Adrenal gland (tissue), 12 donors: ENCODE data around the gene WBP1L. TPM values are rescaled to one million over a fixed set of nuclear protein-coding genes. Genes with fewer than 3 reads are reported as not detected.

Source experiments
- DNase-seq, 7 donors: peaks; one replicate each; pipeline ENCODE4 v3.0.0-alpha.2; 2019 to 2020
- H3K27ac ChIP-seq, 5 donors: fragments of 200-600 bp; sonication (generic) in 4 of 5; 1 replicate in 3 of 5; 2 replicates in 2 of 5; pipeline versions ENCODE4 v1.5.1 to v1.8.0; 2016 to 2020; ENCODE audit warnings: mild to moderate bottlenecking in 1 of 5
- H3K27me3 ChIP-seq: fragments of 200-600 bp; 2 replicates; pipeline ENCODE4 v1.8.0; 2021
- H3K36me3 ChIP-seq, 2 donors: fragments of 200-600 bp; replicated peaks in 1 of 2; 1 replicate in 1 of 2; 2 replicates in 1 of 2; pipeline versions ENCODE4 v1.5.1 to v1.8.0; 2018 to 2022
- H3K4me1 ChIP-seq, 2 donors: fragments of 200-600 bp; replicated peaks in 1 of 2; 1 replicate in 1 of 2; 2 replicates in 1 of 2; pipeline versions ENCODE4 v1.5.1 to v1.8.0; 2018 to 2021
- H3K4me3 ChIP-seq, 4 donors: fragments of 200-600 bp; sonication (generic) in 3 of 4; one replicate each; pipeline ENCODE4 v1.5.1; 2016 to 2018
- H3K9me3 ChIP-seq, 3 donors: fragments of 200-600 bp; sonication (generic) in 1 of 3; replicated peaks in 1 of 3; 1 replicate in 2 of 3; 2 replicates in 1 of 3; pipeline versions ENCODE4 v1.5.1 to v1.8.0; 2016 to 2021
- POLR2A ChIP-seq, 2 donors: fragments of 450-650 bp; IDR thresholded peaks; one replicate each; pipeline ENCODE4 v1.6.1; 2017; ENCODE audit warnings: antibody characterized with exemption in 2 of 2, mild to moderate bottlenecking in 2 of 2, moderate library complexity in 1 of 2
- WGBS, 4 donors: extraction: QIAGEN DNeasy Blood & Tissue Kit in 2 of 4; methylation state at CpG; one replicate each; pipeline versions ENCODE4 v1.1.5 to v1.1.7; 2013 to 2017; 5-methylcytosine and 5-hydroxymethylcytosine counted together
- intact Hi-C, 2 donors: fragments of 100-400 bp; cut with DNase I; formaldehyde crosslinking; loops; one replicate each; pipeline versions ENCODE4 v1.14.1 to v1.15.0; 2022 to 2023
- polyA plus RNA-seq, 3 donors: library from polyadenylated mRNA; stranded (reverse); fragments of 200-250 nt in 2 of 3; fragments of 350-450 nt in 1 of 3; fragmentation: Illumina TruSeq in 1 of 3; extraction: RNeasy Lipid Tissue Mini Kit (QIAGEN cat#74804) in 1 of 3; gene quantifications; one replicate each; pipeline ENCODE4 v1.2.3, GENCODE V29; 2013 to 2014
- total RNA-seq, 9 donors: library from RNA; depleted of rRNA in 4 of 9; stranded (reverse); fragments of >200 nt in 4 of 9; fragments of 120-200 nt in 1 of 9; fragmentation: NEBNext Ultra II Directional in 1 of 9; extraction: Animal tissue kit (Norgen Biotek cat#: 25700) in 1 of 9; gene quantifications; one replicate each; pipeline versions ENCODE4 v1.1.0 to v1.2.4, GENCODE V29; 2013 to 2023
- TF ChIP-seq, protein P1 (sequence below), 6 experiments: fragments of 450-650 bp in 4 of 6; fragments of 200-600 bp in 2 of 6; sonication (generic) in 1 of 6; IDR thresholded peaks; 1 replicate in 5 of 6; 2 replicates in 1 of 6; pipeline versions ENCODE4 v1.5.1 to v1.8.0; 2016 to 2021; ENCODE audit warnings: antibody characterized with exemption in 6 of 6, mild to moderate bottlenecking in 2 of 6, moderate library complexity in 1 of 6
- donor health status: healthy with polysubstance abuse.
- donor health status: Bipolar disorder and iron deficiency.
- donor health status: DM: yes; HTN: yes; CAD: no.
- donor health status: DM: no; HTN: no; CAD: no.
- donor health status: DM: no; HTN: no; CAD: no.
- donor health status: DM: yes; HTN: yes; CAD: no.

The WBP1L gene
- total and polyA plus RNA-seq, 12 donors = 38.5 to 231 (median 107) TPM

DNA sequence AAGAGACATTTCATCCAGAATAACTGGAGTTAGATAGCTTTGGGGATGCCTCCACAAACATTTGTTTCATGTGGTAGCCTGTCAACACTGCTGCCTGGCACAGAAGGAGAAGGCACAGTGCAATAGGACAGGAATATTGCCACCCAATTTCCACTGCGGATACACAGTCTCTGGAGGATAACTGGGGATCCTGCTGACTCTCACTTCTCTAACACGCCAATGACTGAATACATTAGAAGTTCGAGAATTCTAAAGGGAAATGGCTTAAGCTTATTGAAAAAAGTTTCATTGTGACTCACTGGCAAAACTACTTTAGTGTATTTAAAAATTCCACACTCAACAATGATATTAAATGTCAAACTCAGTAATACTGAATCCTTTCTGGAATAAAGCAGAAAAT, 42.5 kb upstream of the WBP1L start:
- intact Hi-C loops = no loop called here
- peaks cover 0 to 8% of the 10 kb centered on the region in 2 donors for H3K36me3 ChIP-seq
- 77 to 96% (median 87%) methylated on average over 3 of the region's 3 CpGs for WGBS, 4 donors

DNA sequence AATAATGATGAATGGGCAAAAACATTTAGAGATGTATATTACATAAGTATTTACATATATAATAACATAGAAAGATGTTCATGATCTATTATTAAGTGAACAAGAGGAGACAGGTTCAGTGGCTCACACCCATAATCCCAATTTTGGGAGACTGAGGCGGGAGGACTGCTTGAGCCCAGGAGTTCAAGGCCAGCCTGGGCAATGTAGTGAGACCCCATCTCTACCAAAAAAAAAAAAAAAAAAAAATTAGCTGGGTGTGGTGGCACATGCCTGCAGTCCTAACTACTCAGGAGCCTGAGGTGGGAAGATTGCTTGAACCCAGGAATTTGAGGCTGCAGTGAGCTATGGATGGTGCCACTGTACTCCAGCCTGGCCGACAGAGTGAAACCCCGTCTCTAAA, 42.0 kb upstream of the WBP1L start:
- no peak for DNase-seq
- Histone ChIP-seq H3K27ac (no peak overlapping the region), H3K36me3 (peaks cover 0 to 8% of the 10 kb centered on the region in 2 donors), H3K27me3 (no peaks in the 10 kb centered on the region), H3K9me3 (no peaks in the 10 kb centered on the region), H3K4me3 (no peak overlapping the region), H3K4me1 (no peaks in the 10 kb centered on the region)
- intact Hi-C loops = no loop called here
- WGBS, 4 donors = 94 to 99% (median 97%) methylated on average over 2 to 3 of the region's 3 CpGs
- TF ChIP-seq, protein P1, sequence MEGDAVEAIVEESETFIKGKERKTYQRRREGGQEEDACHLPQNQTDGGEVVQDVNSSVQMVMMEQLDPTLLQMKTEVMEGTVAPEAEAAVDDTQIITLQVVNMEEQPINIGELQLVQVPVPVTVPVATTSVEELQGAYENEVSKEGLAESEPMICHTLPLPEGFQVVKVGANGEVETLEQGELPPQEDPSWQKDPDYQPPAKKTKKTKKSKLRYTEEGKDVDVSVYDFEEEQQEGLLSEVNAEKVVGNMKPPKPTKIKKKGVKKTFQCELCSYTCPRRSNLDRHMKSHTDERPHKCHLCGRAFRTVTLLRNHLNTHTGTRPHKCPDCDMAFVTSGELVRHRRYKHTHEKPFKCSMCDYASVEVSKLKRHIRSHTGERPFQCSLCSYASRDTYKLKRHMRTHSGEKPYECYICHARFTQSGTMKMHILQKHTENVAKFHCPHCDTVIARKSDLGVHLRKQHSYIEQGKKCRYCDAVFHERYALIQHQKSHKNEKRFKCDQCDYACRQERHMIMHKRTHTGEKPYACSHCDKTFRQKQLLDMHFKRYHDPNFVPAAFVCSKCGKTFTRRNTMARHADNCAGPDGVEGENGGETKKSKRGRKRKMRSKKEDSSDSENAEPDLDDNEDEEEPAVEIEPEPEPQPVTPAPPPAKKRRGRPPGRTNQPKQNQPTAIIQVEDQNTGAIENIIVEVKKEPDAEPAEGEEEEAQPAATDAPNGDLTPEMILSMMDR (IDR thresholded peaks at IDR 0.05) = no peak
- TF ChIP-seq POLR2A (IDR thresholded peaks at IDR 0.05) = no peak

More for the DNA sequence above, 42.5 kb upstream of the WBP1L start:
- H3K27ac ChIP-seq = no peak overlapping the region
- H3K4me1 ChIP-seq = no peaks in the 10 kb centered on the region
- H3K4me3 ChIP-seq = no peak overlapping the region
- no peaks in the 10 kb centered on the region for H3K27me3 ChIP-seq
- TF ChIP-seq POLR2A (IDR thresholded peaks at IDR 0.05) = no peak
- TF ChIP-seq, protein P1 (IDR thresholded peaks at IDR 0.05) = no peak
- H3K9me3 ChIP-seq = no peaks in the 10 kb centered on the region
- DNase-seq = no peak

DNA sequence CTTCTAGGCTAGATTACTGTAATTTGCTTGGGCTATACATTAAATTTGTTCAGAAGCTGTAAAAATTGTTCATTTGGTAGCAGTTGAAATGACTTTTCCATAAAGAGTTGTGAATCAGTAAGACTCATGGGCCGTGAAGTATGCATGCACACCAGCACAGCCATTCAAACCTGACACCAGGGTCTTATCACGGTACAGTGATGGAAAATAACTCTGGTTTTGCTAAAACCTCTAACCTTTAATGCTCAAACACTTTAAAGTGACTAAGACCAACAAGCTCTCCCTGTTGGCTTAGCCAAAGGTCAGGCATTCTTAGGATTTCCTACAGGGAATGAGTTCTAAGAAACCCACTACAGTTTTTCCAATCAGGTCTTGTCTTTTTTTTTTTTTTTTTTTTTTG, 41.0 kb upstream of the WBP1L start:
- H3K27me3 ChIP-seq = no peaks in the 10 kb centered on the region
- H3K9me3 ChIP-seq = no peaks in the 10 kb centered on the region
- intact Hi-C loops = no loop called here
- 77 to 93% (median 80%) methylated on average over 2 of the region's 2 CpGs for WGBS, 4 donors
- H3K4me1 ChIP-seq = no peaks in the 10 kb centered on the region
- H3K36me3 ChIP-seq = peaks cover 0 to 7% of the 10 kb centered on the region in 2 donors
- no peak for DNase-seq
- no peak overlapping the region for H3K4me3 ChIP-seq
- no peak overlapping the region for H3K27ac ChIP-seq
- TF ChIP-seq POLR2A (IDR thresholded peaks at IDR 0.05) = no peak
- TF ChIP-seq, protein P1 (IDR thresholded peaks at IDR 0.05) = no peak

- H3K4me3 ChIP-seq = no peak overlapping the region
- no peaks in the 10 kb centered on the region for H3K36me3 ChIP-seq
- WGBS, 4 donors = 87 to 92% (median 88%) methylated on average over 6 of the region's 6 CpGs
- TF ChIP-seq, protein P1 (IDR thresholded peaks at IDR 0.05) = no peak
- TF ChIP-seq POLR2A (IDR thresholded peaks at IDR 0.05) = no peak
- intact Hi-C loops = no loop called here
- H3K4me1 ChIP-seq = no peaks in the 10 kb centered on the region
- no peak for DNase-seq
- H3K9me3 ChIP-seq = no peaks in the 10 kb centered on the region
- no peak overlapping the region for H3K27ac ChIP-seq
- no peaks in the 10 kb centered on the region for H3K27me3 ChIP-seq
Observed at GRCh38 chr10:102704915-102705314, 38.8 kb upstream of the WBP1L start.
